SIG-M5 treated with dmso at 0.1 percent for 504 hours (cell line): ENCODE results near the gene MMP3.

Experiments
- DNase-seq: peaks from one replicate; lab custom pipeline; 2025; ENCODE audit not compliant: unreplicated experiment; lab: John Stamatoyannopoulos, UW

MMP3 gene

DNA sequence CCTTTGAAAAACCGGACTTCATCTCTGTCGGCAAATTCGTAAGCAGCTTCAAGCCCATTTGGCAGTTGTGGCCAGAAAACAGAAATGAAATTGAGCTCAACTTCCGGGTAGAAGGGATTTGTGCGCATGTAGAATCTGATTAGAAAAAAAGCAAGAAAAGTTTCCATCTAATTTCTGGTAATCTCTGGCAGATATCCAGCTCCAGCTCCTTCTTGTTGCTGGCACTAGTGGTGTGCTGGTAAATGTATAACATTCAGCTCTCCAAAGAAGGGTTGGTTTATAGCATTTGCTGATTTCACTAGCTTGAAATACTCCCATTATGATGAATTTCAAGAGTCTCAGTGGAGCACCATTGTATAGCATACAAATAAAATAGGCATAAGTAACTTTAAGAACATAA, 50.8 kb downstream of the MMP3 start:
- no peak for DNase-seq

GRCh38 chr11:102791271-102792036, 52.0 kb downstream of the MMP3 start:
- DNase-seq, result no peak

DNA sequence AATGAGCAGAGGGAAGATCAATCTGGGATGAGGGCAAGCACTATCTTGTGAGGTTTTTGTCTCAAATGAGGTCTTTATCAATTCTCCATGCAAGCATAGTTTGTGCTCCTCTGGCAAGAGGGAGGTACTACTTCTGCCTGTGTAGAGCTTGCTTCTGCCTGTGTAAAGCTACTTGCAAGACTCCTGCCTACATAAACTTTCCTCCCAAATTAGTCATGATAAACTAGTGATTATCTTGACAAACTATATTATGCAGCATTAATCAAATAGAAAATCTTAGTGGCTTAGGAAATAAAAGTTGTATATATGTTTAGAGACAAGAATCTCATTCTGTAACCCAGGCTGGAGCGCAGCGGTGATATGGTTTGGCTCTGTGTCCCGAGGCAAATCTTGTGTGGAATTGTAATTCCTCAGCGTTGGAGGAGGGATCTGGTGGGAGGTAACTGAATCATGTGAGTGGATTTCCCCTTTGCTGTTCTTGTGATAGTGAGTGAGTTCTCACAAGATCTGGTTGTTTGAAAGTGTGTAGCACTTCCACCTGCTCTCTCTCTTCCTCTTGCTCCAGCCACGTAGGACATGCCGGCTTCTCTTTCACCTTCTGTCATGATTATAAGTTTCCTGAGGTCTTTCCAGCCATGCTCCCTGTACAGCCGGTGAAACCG, 54.9 kb downstream of the MMP3 start:
- no peak for DNase-seq
